ENCODE results near the gene ATG16L2. TPM values are rescaled to one million over a fixed set of nuclear protein-coding genes. Genes with fewer than 3 reads are reported as not detected.

ATG16L2 gene
- total and polyA plus RNA-seq, 2 of the 4 experiments (the other 2 are of a cell fraction), result 1.3 to 12.7 TPM

DNA sequence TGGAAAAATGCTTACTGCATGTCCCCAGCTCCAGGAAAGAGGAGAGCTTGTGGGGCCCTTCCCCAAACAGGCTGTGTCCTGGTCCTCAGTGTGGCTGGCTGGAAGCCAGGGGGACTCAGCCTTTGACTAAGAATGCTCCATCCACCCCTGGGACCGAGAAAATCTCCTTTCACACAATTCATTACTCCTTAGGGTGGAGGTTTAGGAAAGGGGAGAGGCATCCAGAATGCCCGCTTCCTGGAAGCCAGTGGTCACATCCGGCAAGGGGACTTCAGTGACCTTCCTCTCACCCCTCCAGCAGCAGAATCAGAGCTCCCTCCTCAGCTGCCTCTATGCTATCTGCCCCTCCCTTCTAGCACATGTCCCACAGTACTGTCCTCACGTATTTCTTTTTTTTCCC lies 21.9 kb downstream of the ATG16L2 start:
- 60% methylated on average over 1 of the region's 4 CpGs; no CpG with 5 or more reads in 1 of the 2 experiments for WGBS, 2 experiments (ENCODE audit: extremely low coverage in 2 of 2, insufficient read length in 1 of 2)
- intact Hi-C loops (cut with micrococcal nuclease), result no loop called here
- H2AFZ ChIP-seq (replicated peaks; ENCODE audit: low read length, poor library complexity), result no peak overlapping the region

More for the DNA sequence above, 21.9 kb downstream of the ATG16L2 start:
- peaks cover 8% of the 10 kb centered on the region; the same call in 1 of the 2 replicates for H3K36me3 ChIP-seq (ENCODE audit: control insufficient read depth, insufficient read depth, low read length)
- dilution Hi-C loops (cut with HindIII; ENCODE audit: low sequenced_read_pairs, unreplicated experiment) (no loop called here), in situ Hi-C loops (cut with MboI; ENCODE audit: low sequenced_read_pairs) (no loop called here)
- no peak overlapping the region for H3K9ac ChIP-seq (ENCODE audit: low read depth, low read length)
- peak overlapping the region in 1 of 2 experiments; percentile 6; a peak in 1 of 4 replicates for H4K8ac ChIP-seq (ENCODE audit: low read depth in 2 of 2, low read length in 2 of 2)
- ChIA-PET POLR2A (ENCODE audit: unreplicated experiment) (no interaction called here), CTCF (no interaction called here)
- no peaks in the 10 kb centered on the region for H3K27me3 ChIP-seq (ENCODE audit: control insufficient read depth, insufficient read depth, low read length)
- no peak overlapping the region for H3K4me3 ChIP-seq (ENCODE audit: insufficient read depth, low read depth, low read length)
- peak overlapping the region; percentile 27; the same call in 1 of the 2 replicates for H2AK5ac ChIP-seq (ENCODE audit: low read depth, low read length)
- no peak for DNase-seq
- no peak overlapping the region for H2BK20ac ChIP-seq (ENCODE audit: low read depth, low read length)
- H3K14ac ChIP-seq (replicated peaks; ENCODE audit: low read depth, low read length), result 0 out of 2 replicates have a peak overlapping the region, but pooled peaks have one; percentile 33
- H2BK120ac ChIP-seq (ENCODE audit: low read depth, low read length), result no peak overlapping the region
- H4K5ac ChIP-seq (ENCODE audit: low read depth, low read length), result peak overlapping the region; percentile 51; the same call in 1 of the 2 replicates
- 0 out of 2 replicates have a peak overlapping the region, but pooled peaks have one; percentile 12 for H3K4me2 ChIP-seq (ENCODE audit: low read depth, low read length)
- H2BK5ac ChIP-seq (ENCODE audit: low read depth, low read length, poor library complexity, severe bottlenecking), result no peak overlapping the region
- BruUV-seq (replicated peaks), result no TSS peak
- no peak overlapping the region for H3K23ac ChIP-seq (ENCODE audit: low read depth, low read length)
- H2BK15ac ChIP-seq (ENCODE audit: low read depth, low read length), result no peak overlapping the region
- H3K9me1 ChIP-seq (ENCODE audit: insufficient read depth, low read length), result peaks cover 17% of the 10 kb centered on the region
- H3K27ac ChIP-seq (ENCODE audit: insufficient read depth, low read length), result peak overlapping the region; percentile 1; the same call in 1 of the 2 replicates
- H4K20me1 ChIP-seq (ENCODE audit: insufficient read depth, low read length), result no peaks in the 10 kb centered on the region
- peak overlapping the region; percentile 3 for H2AK9ac ChIP-seq (replicated peaks; ENCODE audit: low read depth, low read length, poor library complexity)
- H3K56ac ChIP-seq (ENCODE audit: extremely low read depth, insufficient read depth, low read length), result no peak overlapping the region
- TF ChIP-seq, protein P1, sequence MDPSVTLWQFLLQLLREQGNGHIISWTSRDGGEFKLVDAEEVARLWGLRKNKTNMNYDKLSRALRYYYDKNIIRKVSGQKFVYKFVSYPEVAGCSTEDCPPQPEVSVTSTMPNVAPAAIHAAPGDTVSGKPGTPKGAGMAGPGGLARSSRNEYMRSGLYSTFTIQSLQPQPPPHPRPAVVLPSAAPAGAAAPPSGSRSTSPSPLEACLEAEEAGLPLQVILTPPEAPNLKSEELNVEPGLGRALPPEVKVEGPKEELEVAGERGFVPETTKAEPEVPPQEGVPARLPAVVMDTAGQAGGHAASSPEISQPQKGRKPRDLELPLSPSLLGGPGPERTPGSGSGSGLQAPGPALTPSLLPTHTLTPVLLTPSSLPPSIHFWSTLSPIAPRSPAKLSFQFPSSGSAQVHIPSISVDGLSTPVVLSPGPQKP (IDR thresholded peaks at IDR 0.05; ENCODE audit: borderline replicate concordance, low read depth, low read length), result no peak
- TF ChIP-seq POLR2A (IDR thresholded peaks at IDR 0.05; ENCODE audit: low read depth, low read length), result no peak
- no peak for TF ChIP-seq BHLHE40 (IDR thresholded peaks at IDR 0.05; ENCODE audit: low read depth, low read length)
- no peak for TF ChIP-seq RCOR1 (IDR thresholded peaks at IDR 0.05; ENCODE audit: insufficient replicate concordance, low read length)
- TF ChIP-seq SMC3 (IDR thresholded peaks at IDR 0.05; ENCODE audit: low read depth, low read length), result no peak
- TF ChIP-seq CEBPB (IDR thresholded peaks at IDR 0.05; ENCODE audit: low read depth, low read length), result no peak
- TF ChIP-seq NFE2L2 (IDR thresholded peaks at IDR 0.05; ENCODE audit: low read depth, low read length), result no peak
- no peak for TF ChIP-seq MXI1 (IDR thresholded peaks at IDR 0.05; ENCODE audit: borderline replicate concordance, low read depth, low read length)
- no peak for TF ChIP-seq RAD21 (IDR thresholded peaks at IDR 0.05; ENCODE audit: low read length)
- no peak for TF ChIP-seq MAZ (IDR thresholded peaks at IDR 0.05; ENCODE audit: borderline replicate concordance, low read depth, low read length)
- no peak for TF ChIP-seq RFX5 (IDR thresholded peaks at IDR 0.05; ENCODE audit: low read depth, low read length)
- no peaks in the 10 kb centered on the region for H3K9me3 ChIP-seq (ENCODE audit: control insufficient read depth, insufficient read depth, low read length)
- no peak overlapping the region for H4K91ac ChIP-seq (ENCODE audit: insufficient read depth, low read depth, low read length)
- H3K18ac ChIP-seq (ENCODE audit: low read depth, low read length), result 0 out of 2 replicates have a peak overlapping the region, but pooled peaks have one; percentile 52
- peaks cover 11% of the 10 kb centered on the region for H3K4me1 ChIP-seq (ENCODE audit: control insufficient read depth, insufficient read depth, low read length)
- ATAC-seq (ENCODE audit: low read depth), result no peak
- peak overlapping the region; percentile 14; the same call in 1 of the 2 replicates for H3K4ac ChIP-seq (ENCODE audit: low read depth, low read length)
- H3K79me1 ChIP-seq (ENCODE audit: low read depth in 1 of 2, low read length in 2 of 2), result peaks cover 6 to 23% of the 10 kb centered on the region in 2 experiments; a peak in 3 of 4 replicates

Data from IMR-90 (cell line).